Mesendoderm (in vitro differentiated cells): Measurements from ENCODE around the gene MRPL37.

ENCODE experiments used
- DNase-seq: peaks from one replicate; pipeline ENCODE4 v3.0.0; 2013
- H2AK5ac ChIP-seq: 2 replicates; pipeline ENCODE4 v1.6.1; 2013; ENCODE audit warnings: low read length, inconsistent platforms
- H2BK120ac ChIP-seq: 2 replicates; pipeline ENCODE4 v1.6.1; 2013; ENCODE audit warnings: low read depth, mild to moderate bottlenecking, low read length, moderate library complexity, mixed read lengths
- H2BK15ac ChIP-seq: replicated peaks from 2 replicates; pipeline ENCODE4 v1.6.1; 2013; ENCODE audit warnings: low read depth, mild to moderate bottlenecking, moderate library complexity
- H2BK5ac ChIP-seq: 2 replicates; pipeline ENCODE4 v1.6.1; 2013; ENCODE audit warnings: low read length, inconsistent platforms
- H3K18ac ChIP-seq: 2 replicates; pipeline ENCODE4 v1.6.1; 2013; ENCODE audit warnings: mild to moderate bottlenecking, low read length, mixed read lengths
- H3K23ac ChIP-seq: one replicate; pipeline ENCODE4 v1.6.1; 2013; ENCODE audit warnings: low read length
- H3K27ac ChIP-seq: 2 replicates; pipeline ENCODE4 v1.5.1; 2013; ENCODE audit warnings: low read depth, mild to moderate bottlenecking, inconsistent platforms, low read length, moderate library complexity
- H3K27me3 ChIP-seq: 2 replicates; pipeline ENCODE4 v1.6.1; 2013; ENCODE audit warnings: low read length, control low read depth, mild to moderate bottlenecking, inconsistent platforms; ENCODE audit not compliant: insufficient read depth, poor library complexity
- H3K36me3 ChIP-seq: 2 replicates; pipeline ENCODE4 v1.6.1; 2013; ENCODE audit warnings: low read length, inconsistent platforms; ENCODE audit not compliant: control insufficient read depth, insufficient read depth
- H3K4ac ChIP-seq: one replicate; pipeline ENCODE4 v1.6.1; 2013; ENCODE audit warnings: low read depth, mild to moderate bottlenecking, low read length, moderate library complexity
- H3K4me1 ChIP-seq: 2 replicates; pipeline ENCODE4 v1.6.1; 2013; ENCODE audit warnings: low read depth, low read length, inconsistent platforms; ENCODE audit not compliant: control insufficient read depth
- H3K4me2 ChIP-seq: 2 replicates; pipeline ENCODE4 v1.6.1; 2013; ENCODE audit warnings: low read length
- H3K4me3 ChIP-seq: 2 replicates; pipeline ENCODE4 v1.5.1; 2013; ENCODE audit warnings: mild to moderate bottlenecking, low read length
- H3K56ac ChIP-seq: one replicate; pipeline ENCODE4 v1.6.1; 2013; ENCODE audit warnings: low read length
- H3K79me1 ChIP-seq: 2 replicates; pipeline ENCODE4 v1.6.1; 2013; ENCODE audit warnings: low read length, inconsistent platforms
- H3K79me2 ChIP-seq: 2 replicates; pipeline ENCODE4 v1.6.1; 2013; ENCODE audit warnings: mild to moderate bottlenecking, low read length; ENCODE audit not compliant: control insufficient read depth, insufficient read depth
- H3K9ac ChIP-seq: 2 replicates; pipeline ENCODE4 v1.6.1; 2013; ENCODE audit warnings: low read length, inconsistent platforms
- H4K5ac ChIP-seq: one replicate; pipeline ENCODE4 v1.6.1; 2013; ENCODE audit warnings: low read length
- H4K8ac ChIP-seq: one replicate; pipeline ENCODE4 v1.6.1; 2013; ENCODE audit warnings: low read depth, mild to moderate bottlenecking, control low read depth, low read length, moderate library complexity
- WGBS: extraction: QIAGEN DNeasy Blood & Tissue Kit; methylation state at CpG from one replicate; pipeline ENCODE4 v1.1.7; 2013; ENCODE audit warnings: low lambda C conversion rate, missing lambda C conversion rate; ENCODE audit not compliant: insufficient coverage; ENCODE audit errors: extremely low coverage; 5-methylcytosine and 5-hydroxymethylcytosine counted together

The MRPL37 gene

DNA sequence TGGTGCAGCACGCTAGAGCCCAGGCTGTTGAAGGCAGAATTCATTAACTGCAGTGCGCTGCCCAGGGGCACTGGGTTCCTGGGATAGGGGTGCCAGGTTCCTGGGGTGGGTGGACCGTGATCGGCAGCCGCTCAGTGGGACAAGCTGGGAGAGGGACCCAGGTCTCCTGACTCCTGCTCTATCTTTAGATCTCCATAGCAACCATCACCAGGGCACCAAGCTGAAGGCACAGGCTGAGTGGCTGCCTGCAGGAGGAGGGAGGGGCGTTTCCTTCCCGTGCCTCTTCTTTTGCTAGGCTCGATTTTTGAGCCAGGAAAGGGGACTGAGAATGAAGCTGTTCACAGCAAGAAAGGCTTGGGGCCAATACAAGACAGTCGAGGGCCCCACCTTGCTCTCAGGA is 26.3 kb upstream of the MRPL37 start:
- WGBS: no CpG with 5 or more reads among the region's 9 CpGs
- no peak overlapping the region for H3K4me3 ChIP-seq
- H3K23ac ChIP-seq: no peak overlapping the region
- no peak overlapping the region for H2BK120ac ChIP-seq
- H3K79me2 ChIP-seq: no peaks in the 10 kb centered on the region
- no peaks in the 10 kb centered on the region for H3K27me3 ChIP-seq
- H3K79me1 ChIP-seq: no peaks in the 10 kb centered on the region
- no peak overlapping the region for H2BK5ac ChIP-seq
- H3K4me2 ChIP-seq: no peak overlapping the region
- no peak for DNase-seq
- no peak overlapping the region for H4K5ac ChIP-seq
- no peak overlapping the region for H3K9ac ChIP-seq
- H3K36me3 ChIP-seq: no peaks in the 10 kb centered on the region
- no peak overlapping the region for H3K4ac ChIP-seq
- no peak overlapping the region for H2BK15ac ChIP-seq
- H3K4me1 ChIP-seq: no peaks in the 10 kb centered on the region
- H3K56ac ChIP-seq: no peak overlapping the region
- no peak overlapping the region for H3K27ac ChIP-seq
- no peak overlapping the region for H4K8ac ChIP-seq
- no peak overlapping the region for H3K18ac ChIP-seq
- H2AK5ac ChIP-seq: no peak overlapping the region

DNA sequence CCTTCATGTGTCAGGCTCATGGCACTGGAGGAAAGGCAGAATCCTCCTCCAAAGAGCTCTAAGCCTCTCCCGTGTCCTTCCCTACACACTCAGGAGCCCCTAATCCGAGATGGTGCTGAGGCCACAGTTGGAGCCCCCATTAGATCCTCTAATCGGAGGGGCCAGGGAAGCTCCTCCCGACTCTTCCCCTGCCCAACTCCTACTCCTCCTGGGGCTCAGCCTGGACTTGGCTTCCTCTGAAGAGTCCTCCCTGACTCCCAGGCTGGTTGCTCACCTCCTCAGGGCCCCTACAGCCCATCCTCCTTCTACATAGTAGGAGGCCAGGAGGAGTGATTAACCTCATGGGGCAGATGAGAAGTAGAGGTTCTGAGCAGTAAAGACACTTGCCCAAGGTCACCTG is 25.9 kb upstream of the MRPL37 start:
- H2BK5ac ChIP-seq: no peak overlapping the region
- no peak overlapping the region for H3K27ac ChIP-seq
- H3K27me3 ChIP-seq: no peaks in the 10 kb centered on the region
- no peak overlapping the region for H3K4me3 ChIP-seq
- H3K23ac ChIP-seq: no peak overlapping the region
- WGBS: no CpG with 5 or more reads among the region's 4 CpGs
- H2BK15ac ChIP-seq: no peak overlapping the region
- no peak overlapping the region for H3K4ac ChIP-seq
- no peak overlapping the region for H2AK5ac ChIP-seq
- no peaks in the 10 kb centered on the region for H3K79me2 ChIP-seq
- H3K56ac ChIP-seq: no peak overlapping the region
- no peaks in the 10 kb centered on the region for H3K79me1 ChIP-seq
- H3K18ac ChIP-seq: no peak overlapping the region
- no peak overlapping the region for H4K8ac ChIP-seq
- H4K5ac ChIP-seq: no peak overlapping the region
- no peaks in the 10 kb centered on the region for H3K4me1 ChIP-seq
- H3K4me2 ChIP-seq: no peak overlapping the region
- no peak for DNase-seq
- H3K9ac ChIP-seq: no peak overlapping the region
- H2BK120ac ChIP-seq: no peak overlapping the region
- H3K36me3 ChIP-seq: no peaks in the 10 kb centered on the region

DNA sequence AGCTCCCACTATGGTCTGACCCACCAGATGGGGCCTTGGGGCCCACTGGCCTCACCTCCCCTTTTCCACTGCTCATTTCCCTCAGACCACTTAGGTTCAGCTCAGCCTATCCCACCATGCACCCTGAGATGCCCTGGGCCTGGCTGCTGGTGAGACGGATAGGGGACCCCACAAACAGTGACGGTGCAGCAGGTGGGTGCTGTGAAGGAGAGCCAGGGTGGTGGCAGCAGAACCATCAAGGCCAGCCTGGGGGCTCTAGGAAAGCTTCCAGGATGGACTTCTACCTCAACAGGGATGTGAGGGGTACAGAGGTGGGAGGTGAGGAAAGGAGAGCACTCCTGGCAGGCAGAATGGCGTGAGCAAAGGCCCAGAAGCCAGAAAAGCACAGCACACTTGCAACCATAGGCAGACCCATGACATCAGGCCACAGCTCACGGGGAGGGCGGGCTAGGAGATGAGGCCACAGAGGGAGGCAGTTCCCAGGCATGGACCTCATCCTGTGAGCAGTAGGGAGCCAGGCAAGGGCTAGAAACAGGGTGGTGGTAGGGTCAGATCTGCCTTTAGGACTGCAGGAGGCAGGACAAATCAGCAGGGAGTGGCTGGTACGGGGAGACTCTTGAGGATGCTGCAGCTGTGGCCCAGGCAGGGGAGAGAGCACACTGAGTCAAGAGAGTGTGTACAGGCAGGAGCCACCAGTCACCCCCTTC is 23.2 kb upstream of the MRPL37 start:
- Histone ChIP-seq H3K36me3 (no peaks in the 10 kb centered on the region), H3K4me3 (no peak overlapping the region), H3K4ac (no peak overlapping the region), H2AK5ac (no peak overlapping the region), H4K8ac (no peak overlapping the region), H2BK15ac (no peak overlapping the region), H3K23ac (no peak overlapping the region), H3K9ac (no peak overlapping the region), H3K27me3 (no peaks in the 10 kb centered on the region), H3K4me2 (no peak overlapping the region), H3K79me1 (no peaks in the 10 kb centered on the region), H3K18ac (no peak overlapping the region), H3K4me1 (no peaks in the 10 kb centered on the region), H2BK5ac (no peak overlapping the region), H3K56ac (no peak overlapping the region), H2BK120ac (no peak overlapping the region), H3K27ac (no peak overlapping the region), H3K79me2 (no peaks in the 10 kb centered on the region), H4K5ac (no peak overlapping the region)
- no CpG with 5 or more reads among the region's 6 CpGs for WGBS
- no peak for DNase-seq

DNA sequence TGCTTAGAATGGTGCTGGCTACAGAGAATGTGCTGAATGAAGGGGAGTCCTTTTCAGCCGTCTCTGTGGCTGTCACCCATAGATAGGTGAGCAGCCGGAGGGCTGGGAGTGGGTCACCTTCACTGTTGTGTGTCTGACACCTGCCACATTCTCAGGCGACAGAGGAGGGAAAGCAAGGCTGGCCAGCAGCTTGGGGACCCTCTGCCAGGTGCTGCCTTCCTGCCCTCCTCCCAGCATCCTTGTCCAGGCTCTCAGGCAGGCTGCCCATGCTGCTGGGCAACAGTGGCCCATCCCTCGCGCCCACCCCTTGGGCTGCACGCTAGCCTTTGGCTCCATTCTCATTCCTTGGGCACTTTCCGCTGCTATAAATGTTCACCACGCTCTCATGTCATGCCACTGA is 22.2 kb upstream of the MRPL37 start:
- no peak overlapping the region for H3K9ac ChIP-seq
- no CpG with 5 or more reads among the region's 8 CpGs for WGBS
- no peaks in the 10 kb centered on the region for H3K4me1 ChIP-seq
- no peak overlapping the region for H3K18ac ChIP-seq
- H3K23ac ChIP-seq: no peak overlapping the region
- no peaks in the 10 kb centered on the region for H3K27me3 ChIP-seq
- no peak overlapping the region for H3K27ac ChIP-seq
- no peak overlapping the region for H2BK15ac ChIP-seq
- no peak overlapping the region for H4K8ac ChIP-seq
- no peaks in the 10 kb centered on the region for H3K79me2 ChIP-seq
- H3K4me2 ChIP-seq: no peak overlapping the region
- no peaks in the 10 kb centered on the region for H3K79me1 ChIP-seq
- H3K4ac ChIP-seq: no peak overlapping the region
- no peak overlapping the region for H2AK5ac ChIP-seq
- no peak for DNase-seq
- no peak overlapping the region for H4K5ac ChIP-seq
- no peaks in the 10 kb centered on the region for H3K36me3 ChIP-seq
- no peak overlapping the region for H3K4me3 ChIP-seq
- H2BK5ac ChIP-seq: no peak overlapping the region
- no peak overlapping the region for H2BK120ac ChIP-seq
- no peak overlapping the region for H3K56ac ChIP-seq

DNA sequence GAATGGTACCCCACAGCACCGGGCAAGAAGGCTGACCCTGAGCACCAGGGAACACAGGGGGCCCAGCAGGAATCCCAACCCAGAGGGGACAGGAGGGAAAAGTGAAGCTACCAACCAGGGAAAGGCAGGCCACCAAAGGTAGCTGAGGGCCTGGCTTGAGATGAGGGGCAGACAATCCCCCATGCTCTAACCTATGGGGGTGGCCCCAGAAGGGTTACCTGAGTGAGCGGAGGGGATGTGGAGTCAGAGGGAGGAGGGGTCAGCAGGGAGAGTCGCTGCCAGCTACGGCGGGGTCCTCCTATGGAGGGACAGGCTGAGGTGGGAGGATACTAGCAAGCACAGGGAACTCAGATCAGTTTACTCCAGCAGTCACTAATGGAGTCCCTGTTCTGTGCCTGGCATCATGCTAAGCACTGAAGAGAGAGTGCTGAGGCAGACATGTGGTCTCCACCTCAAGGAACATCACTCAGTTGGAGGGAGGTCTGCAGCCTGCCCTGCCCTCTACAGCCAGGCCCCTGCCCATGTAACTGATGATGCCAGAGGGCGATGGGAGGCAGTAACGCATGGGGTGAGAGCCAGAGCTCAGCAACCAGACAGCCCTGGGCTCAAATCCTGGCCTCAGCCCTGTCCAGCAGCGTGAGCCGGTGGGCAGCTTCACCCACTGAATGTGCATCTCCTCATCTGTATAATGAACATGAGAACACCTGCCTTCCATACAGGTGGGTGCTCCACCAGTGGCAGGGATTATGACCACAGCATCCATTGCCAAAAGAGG is 21.5 kb upstream of the MRPL37 start:
- no CpG with 5 or more reads among the region's 9 CpGs for WGBS
- no peaks in the 10 kb centered on the region for H3K27me3 ChIP-seq

More for the DNA sequence above, 21.5 kb upstream of the MRPL37 start:
- Histone ChIP-seq H3K4me3 (no peak overlapping the region), H3K36me3 (no peaks in the 10 kb centered on the region), H3K79me1 (no peaks in the 10 kb centered on the region), H2AK5ac (no peak overlapping the region), H3K56ac (no peak overlapping the region), H2BK120ac (no peak overlapping the region), H4K5ac (no peak overlapping the region), H2BK5ac (no peak overlapping the region), H3K27ac (no peak overlapping the region), H4K8ac (no peak overlapping the region), H3K4me2 (no peak overlapping the region), H3K79me2 (no peaks in the 10 kb centered on the region), H3K23ac (no peak overlapping the region), H3K4me1 (no peaks in the 10 kb centered on the region), H3K18ac (no peak overlapping the region), H3K4ac (no peak overlapping the region), H2BK15ac (no peak overlapping the region), H3K9ac (no peak overlapping the region)
- DNase-seq: no peak
